ENCODE data around the gene SETDB1. TPM values are rescaled to one million over a fixed set of nuclear protein-coding genes. Genes with fewer than 3 reads are reported as not detected.
"Not testable (repeated sequence)": the region's sequence is repeated elsewhere in the genome, so short reads cannot be mapped to it uniquely, and the experiment has no call there.

SETDB1 gene
- polyA plus RNA-seq (ENCODE audit: low read depth in 6 of 6): 10 to 100 TPM; 16.5 to 30.5 (median 22.6) TPM

DNA sequence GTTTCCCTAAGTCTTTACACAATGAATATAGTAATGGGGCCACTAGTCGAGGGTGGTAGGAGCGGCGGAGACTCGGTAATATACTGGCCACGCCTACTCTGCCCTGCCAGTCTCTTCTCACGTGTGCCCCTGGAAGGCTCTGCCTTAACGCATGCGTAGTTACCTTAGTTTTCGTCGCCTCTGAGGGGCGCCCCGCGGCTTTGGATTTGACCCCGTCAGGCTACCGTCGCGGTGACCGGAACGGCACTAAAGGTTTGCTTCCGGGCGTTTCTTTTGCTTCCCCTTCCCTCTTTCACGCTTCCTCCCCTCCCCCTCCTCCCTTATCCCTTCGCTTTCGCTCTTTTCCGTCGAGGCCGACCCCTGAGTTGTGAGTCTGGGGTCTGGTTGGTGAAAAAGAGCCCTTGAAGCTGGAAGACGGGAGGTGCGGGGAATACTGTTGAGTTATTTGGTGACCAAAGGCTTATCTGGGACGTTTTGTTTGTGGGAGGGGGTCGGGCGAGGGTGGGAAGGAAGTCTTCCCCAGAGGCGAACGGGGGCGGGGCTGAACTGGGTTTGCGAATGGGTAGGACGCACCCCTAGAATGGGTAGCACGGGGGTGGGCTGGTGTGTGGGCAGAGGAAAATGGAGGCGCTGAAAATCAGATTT lies at the start of gene SETDB1:
Gene SETDB1 (plus strand): TSS at position 267 of the 645 bp plus-strand sequence. CDS start 1,352 bp downstream, outside the sequence.
- H3K4me1 Mint-ChIP-seq: peaks cover 13 to 36% (median 20%) of the 10 kb centered on the region in 3 donors
- H3K36me3 Mint-ChIP-seq: peaks cover 16 to 19% of the 10 kb centered on the region in 2 donors
- peak; percentile 94 to 96 for ATAC-seq (ENCODE audit: low read depth in 2 of 2)
- peak; percentile 96 for DNase-seq
- no peaks in the 10 kb centered on the region for H3K27me3 Mint-ChIP-seq
- peak within 1 kb of the TSS; percentile 95 to 99 (median 99) for H3K4me3 Mint-ChIP-seq
- peak within 1 kb of the TSS; percentile 98 to 100 (median 99) for H3K27ac Mint-ChIP-seq
- H3K9me3 Mint-ChIP-seq: peaks cover 0 to 3% (median 0%) of the 10 kb centered on the region in 7 donors

DNA sequence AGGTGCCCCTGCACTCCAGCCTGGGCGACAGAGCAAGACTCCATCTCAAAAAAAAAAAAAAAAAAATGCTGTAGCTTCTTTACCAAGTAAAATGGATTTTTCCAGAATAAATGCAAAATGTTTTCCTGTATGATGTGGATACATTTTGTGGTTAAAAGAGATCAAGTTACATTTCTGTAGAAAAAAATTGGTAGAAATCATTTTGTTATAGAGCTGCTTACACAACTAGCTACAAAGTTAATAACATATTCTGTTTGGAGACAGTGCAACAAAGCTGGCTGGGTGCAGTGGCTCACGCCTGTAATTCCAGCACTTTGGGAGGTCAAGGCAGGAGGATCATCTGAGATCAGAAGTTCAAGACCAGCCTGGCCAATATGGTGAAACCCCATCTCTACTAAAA lies 47.2 kb upstream of the SETDB1 start:
- Mint-ChIP-seq H3K27ac (peak overlapping the region in 1 of 6 donors; percentile 30), H3K4me1 (peaks cover 18 to 39% (median 32%) of the 10 kb centered on the region in 3 donors)
- not testable (repeated sequence) for H3K9me3 Mint-ChIP-seq; H3K36me3 Mint-ChIP-seq; ATAC-seq (ENCODE audit: low read depth in 2 of 2); H3K4me3 Mint-ChIP-seq; H3K27me3 Mint-ChIP-seq; DNase-seq

DNA sequence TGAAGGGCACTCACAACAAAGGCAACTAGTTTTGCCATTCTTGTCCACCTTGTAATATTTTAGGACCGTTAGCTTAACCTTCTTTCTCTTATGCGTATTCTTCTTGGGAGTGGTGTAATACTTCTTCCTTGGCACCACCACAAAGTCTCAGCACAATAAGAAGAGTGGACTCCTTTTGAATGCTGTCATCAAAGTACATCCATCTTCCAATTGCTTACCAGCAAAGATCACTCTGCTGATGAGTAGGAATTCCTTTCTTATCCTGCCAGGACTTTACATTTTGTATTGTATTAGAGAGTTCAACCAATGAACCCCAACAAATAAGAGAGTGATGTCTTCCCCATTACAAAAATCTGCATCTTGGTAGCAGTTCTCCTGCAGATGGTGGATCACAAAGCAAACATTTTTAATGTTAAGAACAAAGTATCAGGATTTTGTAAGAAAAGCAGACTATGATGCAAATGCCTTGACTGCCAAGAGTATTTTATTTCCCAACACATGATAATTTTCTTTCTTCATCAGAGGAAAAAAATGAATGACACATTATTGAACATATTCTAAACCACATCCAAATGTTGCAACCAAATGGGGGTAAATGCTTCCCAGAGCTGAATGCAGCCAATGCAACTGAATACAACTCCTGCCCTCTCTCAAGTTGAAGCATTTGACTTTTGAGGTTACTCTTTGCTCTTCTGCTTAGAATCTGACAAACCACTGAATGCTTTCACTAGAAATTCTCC lies 44.7 kb upstream of the SETDB1 start:
- Mint-ChIP-seq H3K9me3 (no peaks in the 10 kb centered on the region), H3K36me3 (no peaks in the 10 kb centered on the region), H3K27me3 (no peaks in the 10 kb centered on the region), H3K4me1 (peaks cover 9 to 24% (median 18%) of the 10 kb centered on the region in 3 donors), H3K4me3 (peak overlapping the region in 1 of 8 donors; percentile 51), H3K27ac (peak overlapping the region in 1 of 6 donors; percentile 19)
- no peak for DNase-seq
- ATAC-seq (ENCODE audit: low read depth in 2 of 2): no peak

DNA sequence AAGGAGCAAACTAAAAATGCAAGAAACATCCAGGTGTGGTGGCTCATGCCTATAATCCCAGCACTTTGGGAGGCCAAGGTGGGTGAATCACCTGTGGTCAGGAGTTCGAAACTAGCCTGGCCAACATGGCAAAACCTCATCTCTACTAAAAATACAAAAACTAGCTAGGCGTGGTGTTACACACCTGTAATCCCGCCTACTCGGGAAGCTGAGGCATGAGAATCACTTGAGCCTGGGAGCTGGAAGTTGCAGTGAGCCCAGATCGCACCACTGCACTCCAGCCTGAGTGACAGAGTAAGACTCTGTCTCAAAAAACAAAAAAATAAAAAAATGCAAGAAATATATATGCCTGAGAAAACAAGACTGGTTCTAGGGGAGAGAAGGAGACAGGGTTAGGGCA lies 43.0 kb upstream of the SETDB1 start:
- Mint-ChIP-seq H3K27ac (peak overlapping the region in 4 of 6 donors; percentile 4 to 54 (median 36)), H3K4me3 (peak overlapping the region in 1 of 8 donors; percentile 5), H3K4me1 (peaks cover 7 to 21% (median 20%) of the 10 kb centered on the region in 3 donors)
- H3K36me3 Mint-ChIP-seq; H3K9me3 Mint-ChIP-seq; DNase-seq; H3K27me3 Mint-ChIP-seq; ATAC-seq (ENCODE audit: low read depth in 2 of 2): not testable (repeated sequence)

DNA sequence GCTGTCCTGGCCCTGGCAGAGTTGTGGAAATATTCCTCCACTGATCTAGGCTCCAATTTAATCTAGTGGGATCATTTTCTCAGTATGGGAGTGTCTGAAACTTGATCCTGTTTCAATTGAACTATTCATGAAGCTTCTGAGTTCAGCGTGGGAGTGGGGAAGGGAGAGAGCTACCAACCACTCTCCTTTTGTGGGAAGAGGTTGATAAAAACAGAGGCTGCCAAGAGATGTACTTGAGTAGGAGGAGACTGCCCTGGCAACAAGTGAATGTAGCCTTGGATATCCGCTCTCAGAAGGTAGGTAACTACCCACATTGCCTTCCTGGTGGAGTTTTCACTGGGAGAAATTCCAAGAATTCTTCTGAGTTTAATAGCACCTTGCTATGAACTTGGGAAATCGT lies 39.1 kb upstream of the SETDB1 start, which contains the start of gene CTXND2:
Gene CTXND2 (plus strand): TSS at position 119 of the 400 bp plus-strand sequence. CDS start 25,179 bp downstream, outside the sequence.
- no peak for ATAC-seq (ENCODE audit: low read depth in 2 of 2)
- Mint-ChIP-seq H3K4me1 (peaks cover 28 to 53% (median 50%) of the 10 kb centered on the region in 3 donors), H3K9me3 (peaks cover 0 to 4% (median 0%) of the 10 kb centered on the region in 7 donors), H3K27me3 (no peaks in the 10 kb centered on the region), H3K27ac (peak within 1 kb of the TSS in 2 of 6 donors; percentile 43 to 92), H3K36me3 (no peaks in the 10 kb centered on the region), H3K4me3 (no peak within 1 kb of the TSS)
- no peak for DNase-seq

DNA sequence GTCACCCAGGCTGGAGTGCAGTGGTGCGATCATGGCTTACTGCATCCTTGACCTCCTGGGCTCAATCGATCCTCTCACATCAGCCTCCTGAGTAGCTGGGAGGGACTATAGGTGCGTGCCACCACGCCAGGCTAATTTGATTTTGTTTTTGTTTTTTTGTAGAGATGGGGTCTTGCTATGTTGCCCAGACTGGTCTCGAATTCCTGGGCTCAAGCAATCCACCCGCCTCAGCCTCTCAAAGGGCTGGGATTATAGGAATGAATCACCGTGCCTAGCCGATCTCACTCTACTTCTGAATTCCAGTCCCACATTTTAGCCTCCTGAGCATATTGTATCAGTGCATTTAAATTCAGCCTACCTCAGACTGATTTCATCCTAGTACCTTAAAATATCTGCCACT lies 37.4 kb upstream of the SETDB1 start:
- Mint-ChIP-seq H3K27me3 (no peaks in the 10 kb centered on the region), H3K9me3 (peaks cover 0 to 4% (median 0%) of the 10 kb centered on the region in 7 donors), H3K27ac (peak overlapping the region in 1 of 6 donors; percentile 3), H3K4me3 (peak overlapping the region in 1 of 8 donors; percentile 9), H3K4me1 (peaks cover 23 to 45% (median 41%) of the 10 kb centered on the region in 3 donors), H3K36me3 (no peaks in the 10 kb centered on the region)
- DNase-seq (no peak), ATAC-seq (ENCODE audit: low read depth in 2 of 2) (no peak)

DNA sequence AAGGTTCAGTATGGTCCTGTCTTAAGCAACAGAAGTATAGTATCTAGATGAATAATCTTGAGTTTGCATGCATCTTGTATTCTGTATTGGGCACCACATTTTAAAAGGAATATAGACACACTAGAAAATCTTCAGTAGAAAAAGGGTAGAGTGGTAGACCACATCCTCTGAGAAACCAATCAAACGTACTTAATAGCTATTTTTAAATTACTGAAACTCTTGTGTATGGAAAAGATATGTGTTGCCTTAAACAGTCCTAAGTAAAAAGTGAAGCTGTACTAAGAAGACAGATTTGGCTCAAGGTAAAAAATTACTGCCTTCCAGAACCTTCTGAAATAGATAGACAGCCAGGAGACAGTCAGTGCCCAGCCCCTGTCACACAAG lies 36.1 kb upstream of the SETDB1 start:
- peaks cover 22 to 41% (median 39%) of the 10 kb centered on the region in 3 donors for H3K4me1 Mint-ChIP-seq
- H3K27ac Mint-ChIP-seq: peak overlapping the region in 5 of 6 donors; percentile 20 to 86 (median 51)
- H3K4me3 Mint-ChIP-seq: peak overlapping the region; percentile 8 to 87 (median 68)
- ATAC-seq (ENCODE audit: low read depth in 2 of 2) (peak; percentile 76 to 80), DNase-seq (no peak)
- peaks cover 0 to 4% (median 0%) of the 10 kb centered on the region in 7 donors for H3K9me3 Mint-ChIP-seq
- no peaks in the 10 kb centered on the region for H3K27me3 Mint-ChIP-seq
- H3K36me3 Mint-ChIP-seq: no peaks in the 10 kb centered on the region

DNA sequence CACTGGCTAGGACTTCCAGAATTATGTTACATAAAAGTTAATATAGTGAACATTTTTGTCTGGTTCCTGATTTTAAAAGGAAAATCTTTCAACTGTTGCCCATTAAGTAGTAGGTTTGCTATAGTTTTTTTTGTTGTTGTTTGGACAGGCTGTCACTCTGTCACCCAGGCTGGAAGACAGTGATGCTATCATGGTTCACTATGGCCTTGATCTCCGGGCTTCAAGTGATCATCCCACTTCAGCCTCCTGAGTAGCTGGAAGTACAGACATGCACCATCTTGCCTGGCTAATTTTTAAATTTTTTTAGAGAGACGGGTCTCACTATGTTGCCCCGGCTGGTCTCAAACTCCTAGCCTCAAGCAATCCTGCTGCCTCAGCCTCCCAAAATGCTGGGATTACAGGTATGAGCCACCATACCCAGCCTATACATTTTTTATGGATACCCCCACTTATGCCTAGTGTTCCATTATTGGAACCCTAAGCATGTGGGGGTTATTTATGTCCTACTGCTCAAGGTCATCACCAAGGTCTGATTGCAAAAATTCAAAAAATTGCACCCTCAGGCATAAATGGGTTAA lies 32.7 kb upstream of the SETDB1 start:
- ATAC-seq (ENCODE audit: low read depth in 2 of 2): no peak
- peaks cover 0 to 9% (median 0%) of the 10 kb centered on the region in 3 donors for H3K27me3 Mint-ChIP-seq
- no peak for DNase-seq
- H3K36me3 Mint-ChIP-seq: no peaks in the 10 kb centered on the region
- H3K4me1 Mint-ChIP-seq: peaks cover 22 to 32% (median 29%) of the 10 kb centered on the region in 3 donors
- H3K4me3 Mint-ChIP-seq: no peak overlapping the region
- H3K27ac Mint-ChIP-seq: peak overlapping the region in 1 of 6 donors; percentile 1
- H3K9me3 Mint-ChIP-seq: peaks cover 0 to 4% (median 0%) of the 10 kb centered on the region in 7 donors

DNA sequence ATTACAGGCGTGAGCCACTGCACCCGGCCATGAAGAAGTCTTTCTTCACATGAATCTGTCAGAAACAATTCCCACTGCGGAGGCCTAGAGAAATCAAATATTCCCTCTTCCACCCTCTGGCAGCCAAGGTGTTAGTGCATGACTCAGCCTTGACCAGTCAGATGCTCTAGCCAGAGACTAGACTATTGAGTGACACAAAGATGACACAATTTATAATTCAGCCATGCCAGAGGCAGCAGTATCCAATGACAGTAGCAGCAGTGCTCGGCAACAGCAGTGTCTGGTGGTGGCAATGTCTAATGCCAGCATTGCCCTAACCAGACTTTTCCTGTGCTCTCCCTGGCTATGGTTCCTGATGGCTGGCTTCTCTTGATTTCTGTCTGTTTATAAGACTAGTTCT lies 30.5 kb upstream of the SETDB1 start:
- peak overlapping the region in 1 of 6 donors; percentile 56 for H3K27ac Mint-ChIP-seq
- peaks cover 0 to 9% (median 0%) of the 10 kb centered on the region in 3 donors for H3K27me3 Mint-ChIP-seq
- no peaks in the 10 kb centered on the region for H3K9me3 Mint-ChIP-seq
- no peak overlapping the region for H3K4me3 Mint-ChIP-seq
- H3K4me1 Mint-ChIP-seq: peaks cover 9 to 13% (median 13%) of the 10 kb centered on the region in 3 donors
- H3K36me3 Mint-ChIP-seq: no peaks in the 10 kb centered on the region
- ATAC-seq (ENCODE audit: low read depth in 2 of 2) (no peak), DNase-seq (no peak)

DNA sequence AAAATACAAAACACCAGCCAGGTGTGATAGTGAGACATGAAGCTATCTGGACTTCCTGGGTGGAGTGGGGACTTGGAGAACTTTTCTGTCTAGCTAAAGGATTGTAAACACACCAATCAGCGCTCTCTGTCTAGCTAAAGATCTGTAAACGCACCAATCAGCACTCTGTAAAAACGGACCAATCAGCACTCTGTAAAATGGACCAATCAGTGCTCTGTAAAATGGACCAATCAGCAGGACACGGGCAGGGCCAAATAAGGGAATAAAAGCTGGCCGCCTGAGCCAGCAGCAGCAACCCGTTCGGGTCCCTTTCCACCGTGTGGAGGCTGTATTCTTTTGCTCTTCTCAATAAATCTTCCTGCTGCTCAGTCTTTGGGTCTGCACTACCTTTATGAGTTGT lies 26.4 kb upstream of the SETDB1 start:
- H3K9me3 Mint-ChIP-seq; H3K4me1 Mint-ChIP-seq; H3K36me3 Mint-ChIP-seq; H3K27me3 Mint-ChIP-seq; H3K27ac Mint-ChIP-seq; H3K4me3 Mint-ChIP-seq; ATAC-seq (ENCODE audit: low read depth in 2 of 2); DNase-seq: not testable (repeated sequence)

DNA sequence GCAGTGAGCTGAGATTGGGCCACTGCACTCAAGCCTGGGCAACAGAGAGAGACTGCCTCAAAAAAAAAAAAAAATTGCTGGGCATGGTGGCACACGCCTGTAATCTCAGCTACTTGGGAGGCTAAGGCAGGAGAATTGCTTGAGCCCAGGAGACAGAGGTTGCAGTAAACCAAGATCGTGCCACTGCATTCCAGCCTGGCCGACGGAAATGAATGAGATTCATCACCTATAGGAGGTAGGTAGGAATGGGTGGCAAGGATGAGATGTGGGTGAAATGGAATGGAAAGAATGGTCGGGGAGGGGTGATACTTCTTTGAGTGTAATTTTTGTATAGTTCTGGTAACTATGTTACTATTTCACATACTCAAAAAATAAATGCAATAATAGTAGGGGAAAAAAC lies 23.8 kb upstream of the SETDB1 start:
- Mint-ChIP-seq H3K27me3 (no peaks in the 10 kb centered on the region), H3K36me3 (no peaks in the 10 kb centered on the region), H3K4me1 (peaks cover 0 to 2% (median 0%) of the 10 kb centered on the region in 3 donors), H3K4me3 (no peak overlapping the region), H3K27ac (no peak overlapping the region), H3K9me3 (no peaks in the 10 kb centered on the region)
- DNase-seq (no peak), ATAC-seq (ENCODE audit: low read depth in 2 of 2) (no peak)

DNA sequence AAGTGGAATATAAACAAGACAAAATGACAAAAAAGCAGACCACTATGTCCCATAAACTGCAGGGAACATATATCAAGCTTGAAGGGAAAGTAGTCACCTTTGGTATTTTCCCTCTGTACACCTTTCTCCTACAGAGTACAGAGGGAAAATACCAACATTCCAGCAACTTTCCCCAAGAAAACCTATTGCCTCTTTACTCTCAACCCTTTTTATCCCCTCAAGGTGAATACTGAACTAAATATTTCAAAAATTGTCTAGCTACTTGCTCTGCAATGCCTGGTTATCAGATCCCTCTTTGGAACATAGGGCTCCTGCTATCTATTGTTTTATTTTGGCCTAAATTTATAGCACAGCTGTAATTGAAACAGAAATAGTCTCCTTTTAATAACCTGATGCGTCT lies 23.4 kb upstream of the SETDB1 start:
- no peak overlapping the region for H3K27ac Mint-ChIP-seq
- no peaks in the 10 kb centered on the region for H3K27me3 Mint-ChIP-seq
- DNase-seq (no peak), ATAC-seq (ENCODE audit: low read depth in 2 of 2) (no peak)
- H3K4me3 Mint-ChIP-seq: no peak overlapping the region
- H3K9me3 Mint-ChIP-seq: no peaks in the 10 kb centered on the region
- no peaks in the 10 kb centered on the region for H3K36me3 Mint-ChIP-seq
- peaks cover 0 to 2% (median 0%) of the 10 kb centered on the region in 3 donors for H3K4me1 Mint-ChIP-seq

DNA sequence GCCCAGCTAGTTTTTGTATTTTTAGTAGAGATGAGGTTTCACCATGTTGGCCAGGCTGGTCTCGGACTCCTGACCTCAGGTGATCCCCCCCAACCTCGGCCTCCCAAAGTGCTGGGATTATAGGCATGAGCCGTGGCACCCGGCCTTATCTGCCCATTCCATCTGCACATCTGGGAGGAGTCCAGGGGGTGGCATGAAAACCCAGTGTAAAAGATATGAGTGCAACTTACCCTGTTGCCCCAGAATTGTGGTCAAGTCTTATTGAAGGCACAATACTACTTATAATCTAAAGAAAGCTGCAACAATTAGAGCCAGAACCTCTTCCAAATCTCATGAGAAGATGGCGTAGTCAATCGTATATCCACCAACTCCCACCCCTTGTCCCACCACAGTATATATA lies 20.9 kb upstream of the SETDB1 start:
- Mint-ChIP-seq H3K4me3 (no peak overlapping the region), H3K9me3 (no peaks in the 10 kb centered on the region), H3K27me3 (no peaks in the 10 kb centered on the region), H3K27ac (no peak overlapping the region), H3K4me1 (peaks cover 5 to 8% (median 6%) of the 10 kb centered on the region in 3 donors), H3K36me3 (no peaks in the 10 kb centered on the region)
- DNase-seq (no peak), ATAC-seq (ENCODE audit: low read depth in 2 of 2) (no peak)
